Effector CD4-positive, alpha-beta T cell (primary cell): ENCODE data around the gene MBP.
A peak's percentile ranks its signal among the peaks of the same experiment; 100 is the strongest.

ENCODE experiments used
- DNase-seq: peaks from one replicate; pipeline ENCODE4 v3.0.0-alpha.2; 2020

Gene MBP

GRCh38 chr18:77151033-77151771, 18.6 kb upstream of the MBP start:
- DNase-seq = no peak

DNA sequence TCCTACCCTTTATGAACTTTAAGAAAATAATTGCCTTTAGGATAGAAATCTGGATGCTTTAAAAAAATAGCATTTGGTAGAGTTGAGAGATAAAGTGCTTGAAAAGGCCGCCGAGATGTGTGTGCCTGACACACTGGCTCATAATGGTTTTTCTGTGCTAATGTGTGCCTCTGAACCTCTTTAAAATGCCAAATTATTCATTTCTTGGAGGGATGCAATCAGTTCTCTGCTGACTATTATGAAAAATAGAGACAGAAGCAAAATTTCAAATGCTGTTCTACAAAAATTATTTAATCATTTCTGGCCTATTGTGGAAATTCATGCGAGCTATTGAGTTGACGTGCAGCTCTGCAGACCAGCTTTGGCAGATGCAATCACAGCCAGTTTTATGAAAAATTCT, 18.0 kb upstream of the MBP start:
- no peak for DNase-seq

GRCh38 chr18:77148289-77148688, 15.7 kb upstream of the MBP start:
- DNase-seq = no peak

DNA sequence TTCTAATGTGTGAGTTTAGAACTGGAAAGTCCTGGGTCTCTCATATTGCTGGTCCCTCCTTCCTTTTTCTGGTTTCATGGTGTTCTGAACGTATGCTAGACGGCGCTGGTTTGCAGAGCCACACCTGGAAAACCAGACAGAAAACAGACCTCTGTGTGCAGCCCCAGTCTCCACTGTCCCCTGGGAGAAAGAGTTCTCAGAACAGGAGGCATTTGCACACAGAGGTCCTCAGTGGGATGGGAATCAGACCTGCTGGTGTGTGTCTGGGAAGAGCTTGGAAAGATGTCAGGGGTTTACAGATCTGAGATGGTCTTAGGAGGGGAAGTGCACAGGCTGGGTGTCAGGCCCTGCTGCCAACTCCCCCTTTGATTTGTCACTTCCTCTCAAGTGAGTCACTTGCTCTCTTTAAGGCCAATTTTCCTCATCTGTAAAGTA, 14.9 kb upstream of the MBP start:
- no peak for DNase-seq

DNA sequence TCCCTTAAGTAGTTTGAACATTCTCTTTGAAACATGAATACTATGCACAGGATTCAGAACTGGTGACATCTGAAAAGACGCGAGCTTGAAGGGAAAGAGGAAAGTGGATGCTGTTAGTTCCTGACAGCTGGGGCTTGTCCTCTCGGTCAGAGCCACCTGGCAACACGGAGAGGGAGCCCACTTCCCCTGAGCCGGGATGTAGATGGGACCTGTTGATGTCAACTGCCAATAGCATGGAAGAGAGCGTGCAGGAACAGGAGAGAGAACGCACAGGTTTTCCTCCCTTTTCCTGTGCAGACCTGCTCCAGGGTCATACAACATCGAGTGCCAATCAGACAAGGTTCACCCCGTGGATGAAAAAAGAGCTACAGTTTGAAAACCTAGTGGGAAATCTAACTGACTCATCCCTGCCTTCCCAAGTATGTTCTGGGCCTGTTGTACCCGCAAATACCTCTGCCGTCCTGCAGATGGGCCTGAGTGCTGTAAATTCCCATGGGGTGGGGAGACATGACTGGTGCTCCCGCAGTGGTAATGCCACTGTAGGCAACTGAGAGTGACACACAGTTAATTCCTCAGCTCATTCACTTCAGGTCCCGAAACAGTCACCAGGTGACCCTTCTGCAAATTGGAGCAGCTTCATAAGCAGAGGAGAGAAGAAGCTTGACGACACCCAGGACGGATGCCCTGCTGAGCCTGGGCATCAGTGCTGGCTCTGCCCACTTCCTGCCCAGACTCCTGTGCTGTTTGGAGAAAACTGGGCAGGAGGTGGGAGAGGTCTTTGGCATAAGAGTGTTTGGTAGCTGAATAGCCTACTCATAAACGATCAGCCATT, 13.9 kb upstream of the MBP start:
- DNase-seq = no peak

DNA sequence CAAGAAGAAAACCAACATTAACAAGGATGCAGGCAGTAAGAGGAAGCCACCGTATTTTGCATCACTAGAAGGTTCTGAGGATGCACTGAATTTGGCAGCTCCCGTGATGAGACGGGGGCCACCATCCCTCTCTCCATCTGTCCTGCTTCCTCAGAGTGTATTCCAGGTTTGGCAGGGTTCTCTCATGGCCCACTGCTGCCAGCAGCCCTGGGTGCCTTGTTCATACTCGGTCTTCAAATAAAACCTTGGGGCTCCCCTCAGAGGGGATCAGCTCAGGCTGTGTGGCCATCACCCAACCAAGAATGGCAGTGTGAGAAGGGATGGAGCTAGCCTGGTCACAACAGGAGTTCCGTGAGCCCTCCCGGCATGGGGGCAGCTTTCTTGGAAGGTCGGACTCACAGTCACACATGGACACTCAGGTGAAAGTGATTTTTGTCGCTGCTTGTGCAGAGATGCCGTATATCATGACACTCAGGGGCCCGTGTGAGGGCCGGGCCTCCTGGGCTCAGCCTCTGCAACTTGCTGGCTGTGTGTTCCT, 12.8 kb upstream of the MBP start:
- DNase-seq = no peak

GRCh38 chr18:77144451-77145118, 12.0 kb upstream of the MBP start:
- DNase-seq = no peak

- DNase-seq = no peak
These were observed 11.5 kb upstream of the MBP start for GRCh38 chr18:77144046-77144445.

DNA sequence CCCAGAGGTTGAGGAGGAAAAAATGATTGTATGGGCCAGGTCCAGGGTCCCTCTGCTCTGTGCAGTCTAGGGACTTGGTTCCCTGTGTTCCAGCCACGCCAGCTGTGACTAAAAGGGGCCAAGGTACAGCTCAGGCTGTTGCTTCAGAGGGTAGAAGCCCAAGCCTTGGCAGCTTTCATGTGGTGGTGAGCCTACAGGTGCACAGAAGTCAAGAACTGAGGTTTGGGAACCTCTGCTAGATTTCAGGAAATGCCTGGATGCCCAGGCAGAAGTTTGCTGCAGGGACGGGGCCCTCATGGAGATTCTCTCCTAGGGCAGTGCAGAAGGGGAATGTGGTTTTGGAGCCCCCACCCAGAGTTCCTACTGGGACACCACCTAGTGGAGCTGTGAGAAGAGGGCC, 10.6 kb upstream of the MBP start:
- no peak for DNase-seq

- no peak for DNase-seq
These were observed 9.0 kb upstream of the MBP start for GRCh38 chr18:77141401-77142118.

DNA sequence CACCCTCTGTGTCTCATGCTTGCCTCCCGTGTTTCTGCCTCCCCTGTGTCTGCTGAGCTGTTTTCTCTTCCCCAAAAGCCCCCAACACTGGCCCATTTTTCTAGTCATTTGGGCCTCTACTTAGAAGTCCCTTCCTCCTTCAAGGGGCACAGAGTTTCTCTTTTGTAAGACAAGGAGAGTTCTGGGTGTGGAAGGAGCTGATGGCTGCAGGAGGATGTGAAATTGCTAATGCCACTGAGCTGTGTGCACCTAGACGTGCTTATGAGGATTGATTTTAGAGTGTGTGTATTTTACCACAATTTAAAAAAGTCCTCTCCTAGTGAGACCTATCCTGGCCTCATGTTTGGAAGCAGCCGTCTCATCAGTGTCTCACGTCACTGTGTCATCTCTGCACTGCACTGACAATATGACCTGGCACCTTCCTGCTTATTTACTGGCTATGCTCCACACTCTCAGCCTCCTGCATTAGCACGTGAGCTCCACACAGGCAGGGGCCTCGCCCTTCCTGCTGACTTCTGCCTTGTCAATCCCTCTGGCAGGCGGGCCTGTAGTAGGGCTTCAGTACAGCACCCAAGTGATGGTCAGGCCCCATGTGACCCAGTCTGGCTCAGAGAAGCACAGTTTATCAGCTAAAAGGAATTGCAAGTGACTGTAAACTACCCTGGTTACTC, 8.0 kb upstream of the MBP start:
- peak; percentile 34 for DNase-seq

DNA sequence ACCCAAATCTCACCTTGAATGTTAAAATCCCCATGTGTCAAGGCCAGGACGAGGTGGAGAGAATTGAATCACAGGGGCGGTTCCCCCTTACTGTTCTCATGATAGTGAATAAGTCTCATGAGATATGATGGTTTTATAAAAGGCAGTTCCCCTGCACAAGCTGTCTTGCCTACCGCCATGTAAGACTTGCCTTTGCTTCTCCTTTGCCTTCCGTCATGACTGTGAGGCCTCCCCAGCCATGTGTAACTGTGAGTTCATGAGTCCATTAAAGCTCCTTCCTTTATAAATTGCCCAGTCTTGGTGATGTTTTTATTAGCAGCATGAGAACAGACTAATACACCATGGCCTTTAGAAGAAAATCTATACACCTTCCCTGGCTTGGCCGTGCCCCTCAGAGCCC, 7.4 kb upstream of the MBP start:
- no peak for DNase-seq

DNA sequence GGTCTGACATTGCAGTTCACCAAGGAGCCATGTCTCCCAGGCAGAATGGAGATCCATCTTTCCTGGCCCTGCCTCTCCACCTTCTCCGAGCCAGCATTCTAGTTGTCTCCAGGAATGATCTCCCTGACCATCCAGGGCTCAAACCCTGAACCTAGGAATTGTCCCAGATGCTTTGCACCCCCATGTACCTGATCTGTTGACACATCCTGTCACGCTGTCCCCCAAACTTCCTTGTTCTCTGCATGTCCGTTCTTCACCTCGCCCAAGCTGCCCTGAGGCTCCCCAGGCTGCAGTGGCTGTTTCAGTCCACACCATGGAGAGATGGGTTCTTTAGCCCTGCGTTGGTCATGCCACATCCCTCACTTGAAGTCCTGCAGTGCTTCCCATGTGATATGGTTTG, 7.0 kb upstream of the MBP start:
- DNase-seq = no peak

DNA sequence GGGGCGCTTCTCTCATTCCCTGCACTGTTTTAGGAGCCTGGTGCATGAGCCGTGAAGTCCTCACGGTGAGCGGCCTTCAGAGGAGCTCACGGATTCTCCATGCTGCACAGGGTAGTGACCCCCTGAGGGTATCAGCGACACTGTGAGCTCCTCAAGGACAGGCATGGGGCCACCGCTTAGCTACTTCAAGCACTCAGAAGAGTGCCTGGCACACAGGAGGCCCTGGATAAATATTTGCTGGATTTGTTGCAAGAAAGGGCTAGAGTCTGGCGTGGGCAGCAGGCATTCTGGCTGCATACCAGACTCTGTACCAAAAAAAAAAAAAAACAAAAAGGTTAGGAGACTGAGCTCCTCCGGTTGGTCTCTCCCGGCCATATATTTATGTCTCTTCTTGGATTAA, 5.7 kb upstream of the MBP start:
- no peak for DNase-seq

DNA sequence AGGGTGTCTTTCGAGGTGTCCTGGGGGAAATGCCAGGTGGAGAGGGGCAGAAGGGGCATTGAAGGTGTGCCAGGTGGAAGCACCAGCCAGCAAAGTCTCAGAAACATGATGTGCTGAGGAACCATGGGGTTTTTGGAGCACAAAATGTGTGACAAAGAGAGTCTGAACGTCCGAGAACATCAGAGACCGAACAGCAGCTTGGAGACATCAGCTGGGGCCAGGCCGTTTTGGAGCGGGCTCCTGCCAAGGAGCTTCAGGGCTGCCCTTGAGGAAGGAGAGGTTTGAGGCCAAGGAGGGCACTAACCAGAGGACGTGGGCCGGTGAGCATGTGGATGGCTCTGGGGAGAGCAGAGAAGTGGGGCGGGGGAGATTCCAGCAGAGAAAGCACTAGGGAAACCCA, 5.3 kb upstream of the MBP start:
- DNase-seq = no peak

- DNase-seq = no peak
These were observed 4.5 kb upstream of the MBP start for GRCh38 chr18:77136871-77137665.

DNA sequence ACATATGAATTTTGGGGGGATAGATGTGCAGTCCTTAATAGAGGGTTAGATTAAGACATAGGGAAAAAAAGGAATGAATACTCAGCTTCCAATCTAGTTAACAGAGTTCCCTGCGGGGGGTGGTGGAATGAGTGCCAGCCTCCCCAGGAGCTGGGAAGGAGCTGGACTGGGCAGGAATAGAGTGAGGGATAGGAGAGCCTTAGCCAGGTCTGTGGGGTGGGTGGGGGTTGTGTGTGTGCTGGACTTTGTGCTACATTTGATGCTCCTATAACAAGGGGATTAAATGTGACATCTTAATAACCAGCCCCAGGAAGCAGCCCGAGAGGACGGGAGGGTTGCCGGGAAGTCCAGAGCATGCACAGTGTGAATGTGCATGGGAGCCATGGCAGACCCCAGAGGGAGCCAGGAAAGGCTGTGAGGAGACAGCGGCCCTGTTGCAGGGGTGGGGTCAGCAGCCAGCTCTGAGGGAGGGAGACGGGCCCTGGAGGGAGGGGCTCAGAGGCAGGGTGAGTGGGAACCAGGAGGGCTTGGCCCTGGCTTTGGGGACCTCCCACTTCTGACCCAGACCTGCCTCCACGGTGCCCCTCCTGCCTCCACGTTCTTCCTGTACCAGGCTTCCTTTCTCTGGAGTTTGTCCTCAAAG, 3.6 kb upstream of the MBP start:
- DNase-seq = no peak

DNA sequence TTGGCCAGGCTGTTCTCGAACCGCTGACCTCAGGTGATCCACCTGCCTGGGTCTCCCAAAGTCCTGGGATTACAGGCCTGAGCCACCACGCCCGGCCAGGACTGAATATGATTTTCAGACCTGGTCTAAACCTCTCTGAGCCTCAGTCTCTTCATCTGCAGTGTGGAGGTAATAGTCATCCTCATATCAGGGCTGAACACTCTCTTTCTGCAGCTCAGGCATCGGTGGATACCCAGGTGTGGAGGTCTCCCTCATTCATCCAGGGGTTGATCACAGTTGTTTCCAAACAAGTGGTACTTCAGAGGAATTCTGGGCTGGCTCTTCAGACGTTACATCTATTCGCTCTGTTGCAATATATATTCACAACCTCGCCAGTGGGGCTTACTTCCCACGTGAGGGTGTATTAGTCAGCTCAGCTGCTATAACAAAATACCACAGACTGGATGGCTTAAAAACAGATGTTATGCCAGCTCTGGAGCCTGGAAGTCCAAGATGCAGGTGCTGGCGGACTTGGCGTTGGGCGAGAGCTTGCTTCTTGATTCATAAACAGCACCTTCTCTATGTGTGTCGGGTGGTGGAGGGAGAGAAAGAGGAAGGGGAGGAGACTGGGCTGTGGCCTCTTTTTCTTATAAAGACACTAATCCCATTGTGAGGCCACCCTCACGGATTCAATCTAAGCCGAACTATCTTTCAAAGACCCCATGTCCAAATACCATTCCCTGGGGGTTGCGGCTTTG, 2.9 kb upstream of the MBP start:
- no peak for DNase-seq

DNA sequence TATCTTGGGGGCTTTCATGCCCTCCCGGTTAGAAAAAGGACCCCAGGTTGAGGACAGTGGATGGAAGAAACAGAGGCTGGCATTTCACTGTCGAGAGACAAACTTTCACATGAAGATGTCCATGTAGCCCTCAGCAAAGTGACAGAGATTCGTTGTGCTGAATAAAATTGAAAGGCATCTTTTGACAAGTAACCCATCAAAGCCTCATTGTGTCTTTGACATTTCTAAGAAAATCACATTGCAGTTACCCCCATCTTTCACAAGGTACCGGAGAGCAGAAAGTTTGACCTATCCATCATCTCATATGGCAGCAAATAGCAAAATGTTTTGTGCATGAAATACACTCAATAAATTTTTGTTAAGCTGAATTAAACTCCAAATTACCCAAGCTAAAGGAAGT, 2.0 kb upstream of the MBP start:
- DNase-seq = no peak

DNA sequence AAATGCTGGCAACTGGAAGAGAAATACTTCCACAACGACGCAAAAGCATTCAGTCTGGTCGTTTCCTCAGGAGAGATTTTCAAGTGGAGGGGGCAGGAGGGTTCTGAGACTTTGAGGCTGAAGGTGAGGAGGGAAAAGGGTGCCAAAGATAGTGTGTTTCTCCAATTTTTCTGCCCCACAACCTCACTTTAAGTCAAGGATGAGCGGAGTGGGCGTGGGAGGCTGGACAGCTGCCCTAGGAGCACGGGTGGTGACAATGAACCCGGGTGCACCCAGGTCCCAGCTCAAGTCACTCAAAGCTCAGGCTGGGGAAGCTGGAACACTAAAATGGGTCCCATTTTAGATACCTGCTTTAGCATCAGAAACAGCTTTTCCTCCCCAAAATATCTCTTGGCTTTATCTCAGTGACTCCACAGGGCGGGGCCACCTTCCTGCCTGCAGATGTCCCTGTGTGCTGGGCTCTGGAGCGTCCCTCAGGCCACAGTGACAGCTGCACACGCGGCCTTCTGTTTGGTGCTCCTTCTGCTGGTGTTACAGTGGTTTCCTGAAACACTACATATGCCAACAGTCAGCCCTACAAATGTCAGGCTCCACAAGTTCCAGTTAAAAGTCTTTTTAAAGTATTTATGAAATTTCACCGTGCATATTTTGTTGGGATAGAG, 1.4 kb upstream of the MBP start:
- DNase-seq = no peak
